CD4-positive, alpha-beta T cell treated with Interleukin-17A for 4 hours (primary cell): ENCODE data around the gene MBD5.

ENCODE experiments used
- DNase-seq: peaks from one replicate; pipeline ENCODE4 v3.0.0-alpha.2; 2020; ENCODE audit warnings: mixed read lengths

The MBD5 gene

GRCh38 chr2:148130581-148130980 lies 109.7 kb downstream of the MBD5 start:
- no peak for DNase-seq

GRCh38 chr2:148132412-148132811 lies 111.5 kb downstream of the MBD5 start:
- DNase-seq = no peak

- no peak for DNase-seq
Observed at GRCh38 chr2:148135705-148136104, 114.8 kb downstream of the MBD5 start.

GRCh38 chr2:148136441-148136840 lies 115.5 kb downstream of the MBD5 start:
- DNase-seq = no peak

- DNase-seq = no peak
Observed at GRCh38 chr2:148161909-148162435, 141.1 kb downstream of the MBD5 start.

GRCh38 chr2:148162871-148163270 lies 142.0 kb downstream of the MBD5 start:
- DNase-seq = no peak

- DNase-seq = no peak
Observed at GRCh38 chr2:148165975-148166374, 145.1 kb downstream of the MBD5 start.

GRCh38 chr2:148167241-148167766 lies 146.4 kb downstream of the MBD5 start:
- DNase-seq = no peak

- no peak for DNase-seq
Observed at GRCh38 chr2:148167855-148168254, 147.0 kb downstream of the MBD5 start.

- no peak for DNase-seq
Observed at GRCh38 chr2:148172131-148172753, 151.4 kb downstream of the MBD5 start.

GRCh38 chr2:148173168-148173567 lies 152.3 kb downstream of the MBD5 start:
- DNase-seq = no peak

- DNase-seq = no peak
Observed at GRCh38 chr2:148177559-148177958, 156.7 kb downstream of the MBD5 start.

GRCh38 chr2:148179724-148180123 lies 158.8 kb downstream of the MBD5 start:
- DNase-seq = no peak

- DNase-seq = no peak
Observed at GRCh38 chr2:148184976-148185375, 164.1 kb downstream of the MBD5 start.

- DNase-seq = no peak
Observed at GRCh38 chr2:148194882-148195281, 174.0 kb downstream of the MBD5 start.

- peak; percentile 41 for DNase-seq
Observed at GRCh38 chr2:148201075-148202004, 180.4 kb downstream of the MBD5 start.

- no peak for DNase-seq
Observed at GRCh38 chr2:148202237-148202636, 181.3 kb downstream of the MBD5 start.

- DNase-seq = no peak
Observed at GRCh38 chr2:148207111-148207510, 186.2 kb downstream of the MBD5 start.

- DNase-seq = no peak
Observed at GRCh38 chr2:148209603-148210002, 188.7 kb downstream of the MBD5 start.

- DNase-seq = no peak
Observed at GRCh38 chr2:148218326-148219075, 197.6 kb downstream of the MBD5 start.

GRCh38 chr2:148221166-148221565 lies 200.3 kb downstream of the MBD5 start:
- DNase-seq = no peak

GRCh38 chr2:148221926-148222325 lies 201.0 kb downstream of the MBD5 start:
- no peak for DNase-seq

- DNase-seq = no peak
Observed at GRCh38 chr2:148231858-148232257, 211.0 kb downstream of the MBD5 start.
